ENCODE data around the gene RBBP8.

The RBBP8 gene

GRCh38 chr18:23003289-23003688, 70.2 kb downstream of the RBBP8 start:
- no peak for DNase-seq

GRCh38 chr18:23012249-23012648, 79.1 kb downstream of the RBBP8 start:
- DNase-seq, result no peak

- DNase-seq, result no peak
These were observed 87.6 kb downstream of the RBBP8 start for GRCh38 chr18:23020555-23021294.

GRCh38 chr18:23021623-23022022, 88.5 kb downstream of the RBBP8 start:
- DNase-seq, result no peak

GRCh38 chr18:23032030-23032582, 99.0 kb downstream of the RBBP8 start:
- DNase-seq, result no peak

- no peak for DNase-seq
These were observed 99.9 kb downstream of the RBBP8 start for GRCh38 chr18:23033056-23033455.

GRCh38 chr18:23036660-23037201, 103.6 kb downstream of the RBBP8 start:
- DNase-seq, result no peak

- no peak for DNase-seq
These were observed 104.5 kb downstream of the RBBP8 start for GRCh38 chr18:23037646-23038045.

GRCh38 chr18:23038712-23039111, 105.6 kb downstream of the RBBP8 start:
- no peak for DNase-seq

- DNase-seq, result no peak
These were observed 109.0 kb downstream of the RBBP8 start for GRCh38 chr18:23042133-23042532.

GRCh38 chr18:23043803-23044376, 110.8 kb downstream of the RBBP8 start:
- no peak for DNase-seq

GRCh38 chr18:23049698-23050373, 116.7 kb downstream of the RBBP8 start:
- DNase-seq, result peak; percentile 40

GRCh38 chr18:23053776-23054457, 120.8 kb downstream of the RBBP8 start:
- DNase-seq, result no peak

- no peak for DNase-seq
These were observed 121.4 kb downstream of the RBBP8 start for GRCh38 chr18:23054553-23054952.

GRCh38 chr18:23056315-23056714, 123.2 kb downstream of the RBBP8 start:
- DNase-seq, result no peak

GRCh38 chr18:23057096-23057495, 124.0 kb downstream of the RBBP8 start:
- no peak for DNase-seq

GRCh38 chr18:23058746-23059415, 125.8 kb downstream of the RBBP8 start:
- DNase-seq, result no peak

- no peak for DNase-seq
These were observed 126.7 kb downstream of the RBBP8 start for GRCh38 chr18:23059541-23060465.

GRCh38 chr18:23062011-23062410, 128.9 kb downstream of the RBBP8 start:
- DNase-seq, result no peak

- DNase-seq, result no peak
These were observed 130.4 kb downstream of the RBBP8 start for GRCh38 chr18:23063502-23063901.

- no peak for DNase-seq
These were observed 132.2 kb downstream of the RBBP8 start for GRCh38 chr18:23065234-23065806.

Data from central memory CD4-positive, alpha-beta T cell (primary cell).